Activated CD4-positive, CD25-positive, alpha-beta regulatory T cell treated with anti-CD3 and anti-CD28 coated beads, Interleukin-2, amount 50 U/mL, for 24 hours (primary cell): ENCODE measurements around the gene CD99L2.
A peak's percentile ranks its signal among the peaks of the same experiment; 100 is the strongest.
"Not testable (repeated sequence)": the region's sequence is repeated elsewhere in the genome, so short reads cannot be mapped to it uniquely, and the experiment has no call there.

Experiments used
- ATAC-seq, 2 donors: fragments of 150-1000 bp; cut with Tn5 transposase; one replicate each; pipeline ENCODE4 v1.10.0; 2021; ENCODE audit warnings: mild to moderate bottlenecking in 1 of 2, moderate library complexity in 1 of 2

CD99L2 gene

GRCh38 chrX:150893936-150894335, 4.5 kb downstream of the CD99L2 start:
- no peak for ATAC-seq

- ATAC-seq, result no peak
Observed at GRCh38 chrX:150889131-150889530, 9.3 kb downstream of the CD99L2 start.

GRCh38 chrX:150887906-150888465, 10.5 kb downstream of the CD99L2 start:
- no peak for ATAC-seq

- ATAC-seq, result not testable (repeated sequence)
Observed at GRCh38 chrX:150887268-150887667, 11.2 kb downstream of the CD99L2 start.

GRCh38 chrX:150886381-150886780, 12.1 kb downstream of the CD99L2 start:
- ATAC-seq, result no peak

GRCh38 chrX:150880808-150881165, 17.7 kb downstream of the CD99L2 start:
- ATAC-seq, result peak; percentile 28 to 47

GRCh38 chrX:150879855-150880807, 18.3 kb downstream of the CD99L2 start:
- ATAC-seq, result peak; percentile 83 to 88

- peak in 1 of 2 donors; percentile 13 for ATAC-seq
Observed at GRCh38 chrX:150875621-150876020, 22.8 kb downstream of the CD99L2 start.

GRCh38 chrX:150874448-150874847, 24.0 kb downstream of the CD99L2 start:
- ATAC-seq, result no peak

- peak; percentile 51 to 60 for ATAC-seq
Observed at GRCh38 chrX:150873616-150874015, 24.9 kb downstream of the CD99L2 start.

- ATAC-seq, result no peak
Observed at GRCh38 chrX:150872773-150873336, 25.6 kb downstream of the CD99L2 start.

GRCh38 chrX:150871341-150871811, 27.1 kb downstream of the CD99L2 start:
- ATAC-seq, result no peak

- no peak for ATAC-seq
Observed at GRCh38 chrX:150870487-150871340, 27.8 kb downstream of the CD99L2 start.

GRCh38 chrX:150870029-150870428, 28.4 kb downstream of the CD99L2 start:
- no peak for ATAC-seq

GRCh38 chrX:150869450-150869849, 29.0 kb downstream of the CD99L2 start:
- ATAC-seq, result no peak

GRCh38 chrX:150868625-150869024, 29.8 kb downstream of the CD99L2 start:
- ATAC-seq, result no peak

- ATAC-seq, result no peak
Observed at GRCh38 chrX:150864127-150864526, 34.3 kb downstream of the CD99L2 start.

GRCh38 chrX:150863191-150863590, 35.3 kb downstream of the CD99L2 start:
- ATAC-seq, result no peak

GRCh38 chrX:150857453-150857852, 41.0 kb downstream of the CD99L2 start:
- ATAC-seq, result no peak

- no peak for ATAC-seq
Observed at GRCh38 chrX:150856785-150857184, 41.7 kb downstream of the CD99L2 start.

GRCh38 chrX:150856101-150856500, 42.4 kb downstream of the CD99L2 start:
- no peak for ATAC-seq

GRCh38 chrX:150854856-150855255, 43.6 kb downstream of the CD99L2 start:
- ATAC-seq, result peak in 1 of 2 donors; percentile 27
